Measurements from ENCODE around the gene XRCC5. TPM values are rescaled to one million over a fixed set of nuclear protein-coding genes. Genes with fewer than 3 reads are reported as not detected.

The XRCC5 gene
- total RNA-seq, 4 donors from 2014 or later = 87.3 to 202 (median 170) TPM

DNA sequence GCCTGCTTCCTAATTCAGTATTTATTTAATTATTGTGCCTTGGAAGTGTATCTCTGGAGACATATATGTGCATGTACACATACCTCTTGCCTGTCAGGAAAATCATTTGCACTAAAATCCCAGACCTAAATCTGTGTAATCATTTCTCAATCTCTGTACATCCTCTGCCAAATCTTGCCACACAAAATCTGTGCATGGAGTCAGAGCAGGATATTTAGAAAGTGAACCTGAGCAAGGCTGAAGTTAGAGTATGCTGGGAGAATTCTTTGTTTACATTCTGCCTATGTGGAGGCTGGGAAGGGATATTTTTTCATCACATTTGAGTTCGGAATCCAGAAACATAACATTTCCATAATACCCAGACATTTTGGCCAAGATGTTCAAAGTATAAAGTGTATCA is 9.3 kb downstream of the XRCC5 start:
- Histone ChIP-seq H3K36me3 (peaks cover 9 to 90% (median 28%) of the 10 kb centered on the region in 3 donors), H3K4me3 (no peak overlapping the region), H3K4me1 (peaks cover 0 to 52% (median 6%) of the 10 kb centered on the region in 3 donors), H3K27ac (peak overlapping the region in 1 of 4 donors; percentile 15), H3K9me3 (no peaks in the 10 kb centered on the region), H3K27me3 (no peaks in the 10 kb centered on the region)
- intact Hi-C loops (cut with DNase I) = no loop called here
- WGBS, 2 donors = 85 to 91% methylated on average over 1 of the region's 1 CpG
- TF ChIP-seq, protein P1, sequence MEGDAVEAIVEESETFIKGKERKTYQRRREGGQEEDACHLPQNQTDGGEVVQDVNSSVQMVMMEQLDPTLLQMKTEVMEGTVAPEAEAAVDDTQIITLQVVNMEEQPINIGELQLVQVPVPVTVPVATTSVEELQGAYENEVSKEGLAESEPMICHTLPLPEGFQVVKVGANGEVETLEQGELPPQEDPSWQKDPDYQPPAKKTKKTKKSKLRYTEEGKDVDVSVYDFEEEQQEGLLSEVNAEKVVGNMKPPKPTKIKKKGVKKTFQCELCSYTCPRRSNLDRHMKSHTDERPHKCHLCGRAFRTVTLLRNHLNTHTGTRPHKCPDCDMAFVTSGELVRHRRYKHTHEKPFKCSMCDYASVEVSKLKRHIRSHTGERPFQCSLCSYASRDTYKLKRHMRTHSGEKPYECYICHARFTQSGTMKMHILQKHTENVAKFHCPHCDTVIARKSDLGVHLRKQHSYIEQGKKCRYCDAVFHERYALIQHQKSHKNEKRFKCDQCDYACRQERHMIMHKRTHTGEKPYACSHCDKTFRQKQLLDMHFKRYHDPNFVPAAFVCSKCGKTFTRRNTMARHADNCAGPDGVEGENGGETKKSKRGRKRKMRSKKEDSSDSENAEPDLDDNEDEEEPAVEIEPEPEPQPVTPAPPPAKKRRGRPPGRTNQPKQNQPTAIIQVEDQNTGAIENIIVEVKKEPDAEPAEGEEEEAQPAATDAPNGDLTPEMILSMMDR (IDR thresholded peaks at IDR 0.05) = no peak
- TF ChIP-seq POLR2A (IDR thresholded peaks at IDR 0.05) = no peak
- DNase-seq = no peak

- no peak for TF ChIP-seq POLR2A (IDR thresholded peaks at IDR 0.05)
- TF ChIP-seq, protein P1 (IDR thresholded peaks at IDR 0.05) = no peak
- Histone ChIP-seq H3K9me3 (no peaks in the 10 kb centered on the region), H3K4me3 (no peak overlapping the region), H3K4me1 (peaks cover 0 to 48% (median 4%) of the 10 kb centered on the region in 3 donors), H3K27me3 (no peaks in the 10 kb centered on the region), H3K27ac (no peak overlapping the region), H3K36me3 (peaks cover 9 to 90% (median 33%) of the 10 kb centered on the region in 3 donors)
- DNase-seq = no peak
- intact Hi-C loops (cut with DNase I) = no loop called here
- 52 to 65% methylated on average over 2 of the region's 2 CpGs for WGBS, 2 donors
Measured at GRCh38 chr2:216119146-216119545, 10.0 kb downstream of the XRCC5 start.

- Histone ChIP-seq H3K4me1 (peaks cover 0 to 44% (median 0%) of the 10 kb centered on the region in 3 donors), H3K4me3 (no peak overlapping the region), H3K27ac (no peak overlapping the region), H3K9me3 (no peaks in the 10 kb centered on the region), H3K27me3 (no peaks in the 10 kb centered on the region), H3K36me3 (peaks cover 9 to 94% (median 33%) of the 10 kb centered on the region in 3 donors)
- TF ChIP-seq, protein P1 (IDR thresholded peaks at IDR 0.05) = no peak
- TF ChIP-seq POLR2A (IDR thresholded peaks at IDR 0.05) = no peak
- WGBS, 2 donors = 59 to 69% methylated on average over 3 of the region's 3 CpGs
- no peak for DNase-seq
- intact Hi-C loops (cut with DNase I) = no loop called here
Measured at GRCh38 chr2:216119986-216120385, 10.8 kb downstream of the XRCC5 start.

GRCh38 chr2:216121255-216121654 is 12.1 kb downstream of the XRCC5 start:
- 83 to 91% methylated on average over 3 of the region's 3 CpGs for WGBS, 2 donors
- H3K36me3 ChIP-seq = peaks cover 9 to 100% (median 45%) of the 10 kb centered on the region in 3 donors
- no peak for DNase-seq
- H3K27me3 ChIP-seq = no peaks in the 10 kb centered on the region
- intact Hi-C loops (cut with DNase I) = no loop called here
- H3K27ac ChIP-seq = no peak overlapping the region
- H3K9me3 ChIP-seq = no peaks in the 10 kb centered on the region
- peaks cover 0 to 32% (median 0%) of the 10 kb centered on the region in 3 donors for H3K4me1 ChIP-seq
- TF ChIP-seq POLR2A (IDR thresholded peaks at IDR 0.05) = no peak
- TF ChIP-seq, protein P1 (IDR thresholded peaks at IDR 0.05) = no peak
- H3K4me3 ChIP-seq = no peak overlapping the region

DNA sequence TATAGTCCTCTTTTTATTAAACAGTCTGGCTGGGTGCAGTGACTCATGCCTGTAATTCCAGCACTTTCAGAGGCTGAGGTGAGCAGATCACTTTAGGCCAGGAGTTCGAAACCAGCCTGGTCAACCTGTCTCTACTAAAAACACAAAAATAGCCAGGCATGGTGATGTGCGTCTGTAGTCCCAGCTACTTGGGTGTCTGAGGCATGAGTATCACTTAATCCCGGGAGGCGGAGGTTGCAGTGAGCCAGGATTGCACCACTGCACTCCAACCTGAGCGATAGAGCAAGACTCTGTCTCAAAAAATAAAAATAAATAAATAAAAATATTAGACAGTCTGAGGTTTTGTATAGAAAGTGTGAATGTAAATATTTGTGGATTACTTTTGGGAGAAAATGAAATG is 17.8 kb downstream of the XRCC5 start:
- H3K27ac ChIP-seq = no peak overlapping the region
- peaks cover 6 to 100% (median 44%) of the 10 kb centered on the region in 3 donors for H3K36me3 ChIP-seq

More for the DNA sequence above, 17.8 kb downstream of the XRCC5 start:
- TF ChIP-seq, protein P1 (IDR thresholded peaks at IDR 0.05) = no peak
- TF ChIP-seq POLR2A (IDR thresholded peaks at IDR 0.05) = no peak
- 81 to 100% methylated on average over 4 to 5 of the region's 5 CpGs for WGBS, 2 donors
- H3K4me1 ChIP-seq = peaks cover 0 to 17% (median 0%) of the 10 kb centered on the region in 3 donors
- no peaks in the 10 kb centered on the region for H3K9me3 ChIP-seq
- no peak overlapping the region for H3K4me3 ChIP-seq
- H3K27me3 ChIP-seq = no peaks in the 10 kb centered on the region
- intact Hi-C loops (cut with DNase I) = no loop called here
- no peak for DNase-seq
